HepG2 (cell line): Measurements from ENCODE around the gene SBSN. TPM values are rescaled to one million over a fixed set of nuclear protein-coding genes. Genes with fewer than 3 reads are reported as not detected.

ENCODE experiments used
- CHD4 ChIP-seq: fragments of 200-600 bp; sonication (generic); IDR thresholded peaks from 2 replicates; pipeline ENCODE4 v1.7.0; 2017; ENCODE audit warnings: mild to moderate bottlenecking, low read length, borderline replicate concordance
- HMG20B ChIP-seq: conservative IDR thresholded peaks from 2 replicates; pipeline ENCODE4 v1.6.1; 2016; ENCODE audit warnings: missing genetic modification reagents, missing compliant biosample characterization
- MIXL1 ChIP-seq: IDR thresholded peaks from 2 replicates; pipeline ENCODE4 v1.6.1; 2016
- PHF5A ChIP-seq: IDR thresholded peaks from one replicate; pipeline ENCODE4 v1.6.1; 2018; ENCODE audit warnings: low read depth, missing genetic modification reagents; ENCODE audit not compliant: unreplicated experiment
- RARG ChIP-seq: sonication (generic); formaldehyde crosslinking; IDR thresholded peaks from 2 replicates; pipeline ENCODE4 v1.4.0; 2020; ENCODE audit warnings: low read depth, mild to moderate bottlenecking, missing genetic modification reagents
- RBM22 ChIP-seq: fragments of 200-400 bp; formaldehyde crosslinking; optimal IDR thresholded peaks from 2 replicates; pipeline ENCODE3; 2017; ENCODE audit warnings: mild to moderate bottlenecking, low read length, moderate library complexity
- SOX5 ChIP-seq: IDR thresholded peaks from 2 replicates; pipeline ENCODE4 v1.6.1; 2016; ENCODE audit warnings: borderline replicate concordance
- SRY ChIP-seq: sonication (generic); formaldehyde crosslinking; IDR thresholded peaks from 2 replicates; pipeline ENCODE4 v1.8.0; 2022; ENCODE audit warnings: mild to moderate bottlenecking, missing genetic modification reagents
- SSRP1 ChIP-seq: IDR thresholded peaks from 2 replicates; pipeline ENCODE4 v1.6.1; 2016; ENCODE audit warnings: control low read depth
- SUZ12 ChIP-seq: fragments of 150-350 bp; IDR thresholded peaks from 2 replicates; pipeline ENCODE4 v1.6.1; 2014; ENCODE audit warnings: low read depth, low read length
- TCF7 ChIP-seq: sonication (generic); IDR thresholded peaks from 2 replicates; pipeline ENCODE4 v1.6.1; 2016; ENCODE audit warnings: antibody characterized with exemption, low read depth
- WIZ ChIP-seq: sonication (generic); formaldehyde crosslinking; IDR thresholded peaks from 2 replicates; pipeline ENCODE4 v1.5.1; 2020; ENCODE audit warnings: mild to moderate bottlenecking, missing genetic modification reagents
- ZFP41 ChIP-seq: sonication (generic); formaldehyde crosslinking; IDR thresholded peaks from 2 replicates; pipeline ENCODE4 v1.4.0; 2020; ENCODE audit warnings: mild to moderate bottlenecking, missing genetic modification reagents, borderline replicate concordance
- ZKSCAN8 ChIP-seq: IDR thresholded peaks from 2 replicates; pipeline ENCODE4 v1.6.1; 2016; ENCODE audit warnings: borderline replicate concordance, missing genetic modification reagents, missing compliant biosample characterization
- ZNF12 ChIP-seq: sonication (generic); formaldehyde crosslinking; IDR thresholded peaks from 2 replicates; pipeline ENCODE4 v1.5.0; 2020; ENCODE audit warnings: missing genetic modification reagents
- ZNF780A ChIP-seq: sonication (generic); formaldehyde crosslinking; IDR thresholded peaks from 2 replicates; pipeline ENCODE4 v1.8.0; 2022; ENCODE audit warnings: mild to moderate bottlenecking, missing genetic modification reagents, moderate library complexity
- ZSCAN20 ChIP-seq: sonication (generic); formaldehyde crosslinking; IDR thresholded peaks from 2 replicates; pipeline ENCODE4 v1.4.0; 2020; ENCODE audit warnings: missing genetic modification reagents, mild to moderate bottlenecking, borderline replicate concordance
- polyA plus RNA-seq, 8 experiments: library from polyadenylated mRNA; depleted of rRNA in 3 of 8; stranded (reverse) in 7 of 8; unstranded in 1 of 8; fragments of >200 nt; fragmentation: Illumina TruSeq in 4 of 8; extraction: Trizol in 4 of 8; gene quantifications; 2 replicates each; pipeline versions ENCODE4 v1.2.1 to v1.2.3, GENCODE V29; 2011 to 2016; ENCODE audit warnings: low read depth in 4 of 8, missing spikeins in 1 of 8, mixed read lengths in 1 of 8; ENCODE audit not compliant: insufficient read depth in 1 of 8
- total RNA-seq, 5 experiments: library from RNA; depleted of rRNA; stranded (reverse); fragments of >200 nt; fragmentation: Illumina TruSeq; extraction: Trizol; gene quantifications; 2 replicates each; pipeline ENCODE4 v1.2.3, GENCODE V29; 2016; ENCODE audit warnings: low read depth in 1 of 5
- TF ChIP-seq, protein P1 (sequence below): IDR thresholded peaks from 2 replicates; pipeline ENCODE4 v1.6.1; 2012; ENCODE audit warnings: inconsistent platforms
- TF ChIP-seq, protein P2 (sequence below): sonication (generic); formaldehyde crosslinking; IDR thresholded peaks from 2 replicates; pipeline ENCODE4 v1.4.0; 2020; ENCODE audit warnings: missing genetic modification reagents, mild to moderate bottlenecking, borderline replicate concordance
- TF ChIP-seq, protein P3 (sequence below), 2 experiments: sonication (generic) in 1 of 2; formaldehyde crosslinking in 1 of 2; IDR thresholded peaks; 2 replicates each; pipeline versions ENCODE4 v1.4.0 to v1.6.1; 2018 to 2020; ENCODE audit warnings: missing genetic modification reagents in 2 of 2, borderline replicate concordance in 1 of 2, low read depth in 1 of 2, mild to moderate bottlenecking in 1 of 2, missing biosample characterization in 1 of 2
- TF ChIP-seq, protein P4 (sequence below): sonication (generic); formaldehyde crosslinking; IDR thresholded peaks from 2 replicates; pipeline ENCODE4 v1.5.1; 2020; ENCODE audit warnings: missing genetic modification reagents, mild to moderate bottlenecking, borderline replicate concordance
- TF ChIP-seq, protein P5 (sequence below): IDR thresholded peaks from 2 replicates; pipeline ENCODE4 v1.6.1; 2016; ENCODE audit warnings: low read depth, borderline replicate concordance

The SBSN gene
- total and polyA plus RNA-seq, 2 of the 13 experiments (the other 11 are each of a cell fraction or from before 2014, with no cell fraction given): not detected

DNA sequence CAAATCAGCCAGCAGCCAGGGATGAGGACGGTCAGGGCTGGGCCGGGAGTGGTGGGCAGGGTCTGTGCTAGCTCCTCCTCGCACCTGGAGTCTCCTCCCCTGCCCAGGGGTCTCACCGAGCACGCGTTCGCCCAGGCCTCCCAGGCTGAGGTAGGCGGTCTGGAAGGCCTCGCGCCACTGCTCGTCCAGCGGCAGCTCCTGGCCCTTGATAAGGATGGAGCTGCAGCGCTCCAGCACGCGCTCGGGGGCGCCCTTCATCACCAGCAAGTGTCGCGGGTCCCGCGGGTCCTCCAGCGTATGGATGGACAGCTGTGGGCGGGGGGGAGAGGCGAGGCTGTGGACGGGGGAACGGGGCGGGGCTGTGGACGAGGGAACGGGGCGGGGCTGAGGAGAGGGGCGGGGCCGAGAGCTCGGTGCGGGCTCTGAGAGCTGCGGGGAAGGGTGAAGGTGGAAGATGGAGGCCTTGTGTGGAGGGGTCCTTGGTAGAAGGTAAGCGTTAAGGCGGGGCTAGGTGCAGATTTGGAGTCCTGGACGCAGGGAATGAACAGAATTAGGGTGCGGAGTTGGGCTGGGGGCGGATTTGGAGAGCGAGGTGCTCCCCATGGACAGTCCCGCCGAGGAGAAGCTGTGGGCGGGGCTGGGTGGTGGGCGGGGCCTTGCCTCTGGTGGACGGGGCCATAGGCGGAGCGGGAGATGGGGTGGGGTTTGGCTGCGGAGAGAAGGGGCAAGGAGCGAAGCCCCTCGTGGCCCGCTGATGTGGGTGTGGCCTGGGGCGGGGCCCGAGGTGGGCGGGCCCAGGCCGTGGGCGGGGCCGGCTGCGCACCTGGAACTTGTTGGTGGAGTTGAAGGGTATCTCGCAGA, 29.7 kb upstream of the SBSN start (continued):
- TF ChIP-seq RBM22: no peak
- TF ChIP-seq, protein P1, sequence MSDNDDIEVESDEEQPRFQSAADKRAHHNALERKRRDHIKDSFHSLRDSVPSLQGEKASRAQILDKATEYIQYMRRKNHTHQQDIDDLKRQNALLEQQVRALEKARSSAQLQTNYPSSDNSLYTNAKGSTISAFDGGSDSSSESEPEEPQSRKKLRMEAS: peak; percentile 65
- TF ChIP-seq WIZ (CRISPR knock-in tag): no peak
- no peak for TF ChIP-seq TCF7
- TF ChIP-seq MIXL1 (CRISPR knock-in tag): no peak
- TF ChIP-seq CHD4: no peak
- TF ChIP-seq ZKSCAN8: no peak
- TF ChIP-seq, protein P2, sequence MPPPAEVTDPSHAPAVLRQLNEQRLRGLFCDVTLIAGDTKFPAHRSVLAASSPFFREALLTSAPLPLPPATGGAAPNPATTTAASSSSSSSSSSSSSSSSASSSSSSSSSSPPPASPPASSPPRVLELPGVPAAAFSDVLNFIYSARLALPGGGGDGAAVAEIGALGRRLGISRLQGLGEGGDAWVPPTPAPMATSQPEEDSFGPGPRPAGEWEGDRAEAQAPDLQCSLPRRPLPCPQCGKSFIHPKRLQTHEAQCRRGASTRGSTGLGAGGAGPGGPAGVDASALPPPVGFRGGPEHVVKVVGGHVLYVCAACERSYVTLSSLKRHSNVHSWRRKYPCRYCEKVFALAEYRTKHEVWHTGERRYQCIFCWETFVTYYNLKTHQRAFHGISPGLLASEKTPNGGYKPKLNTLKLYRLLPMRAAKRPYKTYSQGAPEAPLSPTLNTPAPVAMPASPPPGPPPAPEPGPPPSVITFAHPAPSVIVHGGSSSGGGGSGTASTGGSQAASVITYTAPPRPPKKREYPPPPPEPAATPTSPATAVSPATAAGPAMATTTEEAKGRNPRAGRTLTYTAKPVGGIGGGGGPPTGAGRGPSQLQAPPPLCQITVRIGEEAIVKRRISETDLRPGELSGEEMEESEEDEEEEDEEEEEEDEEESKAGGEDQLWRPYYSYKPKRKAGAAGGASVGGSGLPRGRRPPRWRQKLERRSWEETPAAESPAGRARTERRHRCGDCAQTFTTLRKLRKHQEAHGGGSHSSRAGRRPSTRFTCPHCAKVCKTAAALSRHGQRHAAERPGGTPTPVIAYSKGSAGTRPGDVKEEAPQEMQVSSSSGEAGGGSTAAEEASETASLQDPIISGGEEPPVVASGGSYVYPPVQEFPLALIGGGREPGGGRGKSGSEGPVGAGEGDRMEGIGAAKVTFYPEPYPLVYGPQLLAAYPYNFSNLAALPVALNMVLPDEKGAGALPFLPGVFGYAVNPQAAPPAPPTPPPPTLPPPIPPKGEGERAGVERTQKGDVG (CRISPR knock-in tag): no peak
- no peak for TF ChIP-seq SUZ12
- no peak for TF ChIP-seq HMG20B (CRISPR knock-in tag)
- TF ChIP-seq, protein P3, sequence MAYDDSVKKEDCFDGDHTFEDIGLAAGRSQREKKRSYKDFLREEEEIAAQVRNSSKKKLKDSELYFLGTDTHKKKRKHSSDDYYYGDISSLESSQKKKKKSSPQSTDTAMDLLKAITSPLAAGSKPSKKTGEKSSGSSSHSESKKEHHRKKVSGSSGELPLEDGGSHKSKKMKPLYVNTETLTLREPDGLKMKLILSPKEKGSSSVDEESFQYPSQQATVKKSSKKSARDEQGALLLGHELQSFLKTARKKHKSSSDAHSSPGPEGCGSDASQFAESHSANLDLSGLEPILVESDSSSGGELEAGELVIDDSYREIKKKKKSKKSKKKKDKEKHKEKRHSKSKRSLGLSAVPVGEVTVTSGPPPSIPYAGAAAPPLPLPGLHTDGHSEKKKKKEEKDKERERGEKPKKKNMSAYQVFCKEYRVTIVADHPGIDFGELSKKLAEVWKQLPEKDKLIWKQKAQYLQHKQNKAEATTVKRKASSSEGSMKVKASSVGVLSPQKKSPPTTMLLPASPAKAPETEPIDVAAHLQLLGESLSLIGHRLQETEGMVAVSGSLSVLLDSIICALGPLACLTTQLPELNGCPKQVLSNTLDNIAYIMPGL (CRISPR knock-in tag; IDR thresholded peaks at IDR 0.05; ENCODE audit: borderline replicate concordance in 1 of 2, low read depth in 1 of 2): 0 out of 4 replicates have a peak, but pooled peaks of 1 of the 2 experiments have one; percentile 23
- no peak for TF ChIP-seq ZNF12 (CRISPR knock-in tag)
- no peak for TF ChIP-seq SRY
- no peak for TF ChIP-seq SOX5 (CRISPR knock-in tag)
- TF ChIP-seq PHF5A (CRISPR knock-in tag): no peak
- no peak for TF ChIP-seq ZNF780A (CRISPR knock-in tag)
- TF ChIP-seq SSRP1 (CRISPR knock-in tag): no peak
- TF ChIP-seq, protein P4, sequence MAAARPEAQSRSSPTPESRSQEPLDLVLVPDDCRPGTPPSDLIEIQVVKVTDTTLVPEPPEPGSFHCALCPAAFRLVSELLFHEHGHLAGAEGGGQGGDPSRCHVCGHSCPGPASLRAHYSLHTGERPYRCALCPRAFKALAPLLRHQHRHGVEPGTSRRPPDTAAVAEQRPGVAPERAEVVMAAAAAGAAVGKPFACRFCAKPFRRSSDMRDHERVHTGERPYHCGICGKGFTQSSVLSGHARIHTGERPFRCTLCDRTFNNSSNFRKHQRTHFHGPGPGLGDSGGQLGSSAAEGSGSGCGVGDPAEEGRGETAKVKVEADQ (CRISPR knock-in tag): no peak
- TF ChIP-seq, protein P5, sequence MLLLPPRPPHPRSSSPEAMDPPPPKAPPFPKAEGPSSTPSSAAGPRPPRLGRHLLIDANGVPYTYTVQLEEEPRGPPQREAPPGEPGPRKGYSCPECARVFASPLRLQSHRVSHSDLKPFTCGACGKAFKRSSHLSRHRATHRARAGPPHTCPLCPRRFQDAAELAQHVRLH (CRISPR knock-in tag): no peak
- no peak for TF ChIP-seq RARG (CRISPR knock-in tag)
- no peak for TF ChIP-seq ZSCAN20 (CRISPR knock-in tag)
- no peak for TF ChIP-seq ZFP41
